PC-3 (cell line): ENCODE measurements around the gene PRTG.

ENCODE experiments used
- EZH2 ChIP-seq: fragments of 300-600 bp; sonication (generic); IDR thresholded peaks from one replicate; pipeline ENCODE4 v1.6.1; 2017; ENCODE audit warnings: antibody characterized with exemption, mild to moderate bottlenecking, low read length; ENCODE audit not compliant: unreplicated experiment
- EZH2phosphoT487 ChIP-seq: fragments of 300-600 bp; sonication (generic); IDR thresholded peaks from 2 replicates; pipeline ENCODE4 v1.6.1; 2018; ENCODE audit warnings: mild to moderate bottlenecking, antibody characterized with exemption, low read length, borderline replicate concordance
- TF ChIP-seq, protein P1 (sequence below): fragments of 300-600 bp; sonication (generic); conservative IDR thresholded peaks from 2 replicates; pipeline ENCODE4 v1.5.1; 2017; ENCODE audit warnings: antibody characterized with exemption, low read depth, mild to moderate bottlenecking, low read length

DNA sequence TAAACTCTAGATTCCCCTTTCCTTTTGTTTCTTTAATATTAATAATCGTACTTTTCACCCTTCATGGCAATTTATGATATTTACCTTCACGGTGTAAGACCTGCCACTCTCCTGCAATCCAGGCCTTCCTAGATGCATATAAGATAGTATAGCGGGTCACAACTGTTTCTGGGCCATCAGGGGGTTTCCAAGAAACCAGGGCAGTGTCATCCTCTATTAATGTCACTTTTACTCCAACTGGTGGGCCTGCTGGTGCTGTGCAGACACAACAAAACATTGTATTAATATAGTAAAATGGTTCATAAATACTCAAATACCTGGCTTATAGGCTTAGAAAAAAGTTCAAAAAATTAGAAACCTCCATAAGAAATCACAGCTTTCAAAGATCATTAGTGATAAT is 105.9 kb downstream of the PRTG start:
- TF ChIP-seq, protein P1, sequence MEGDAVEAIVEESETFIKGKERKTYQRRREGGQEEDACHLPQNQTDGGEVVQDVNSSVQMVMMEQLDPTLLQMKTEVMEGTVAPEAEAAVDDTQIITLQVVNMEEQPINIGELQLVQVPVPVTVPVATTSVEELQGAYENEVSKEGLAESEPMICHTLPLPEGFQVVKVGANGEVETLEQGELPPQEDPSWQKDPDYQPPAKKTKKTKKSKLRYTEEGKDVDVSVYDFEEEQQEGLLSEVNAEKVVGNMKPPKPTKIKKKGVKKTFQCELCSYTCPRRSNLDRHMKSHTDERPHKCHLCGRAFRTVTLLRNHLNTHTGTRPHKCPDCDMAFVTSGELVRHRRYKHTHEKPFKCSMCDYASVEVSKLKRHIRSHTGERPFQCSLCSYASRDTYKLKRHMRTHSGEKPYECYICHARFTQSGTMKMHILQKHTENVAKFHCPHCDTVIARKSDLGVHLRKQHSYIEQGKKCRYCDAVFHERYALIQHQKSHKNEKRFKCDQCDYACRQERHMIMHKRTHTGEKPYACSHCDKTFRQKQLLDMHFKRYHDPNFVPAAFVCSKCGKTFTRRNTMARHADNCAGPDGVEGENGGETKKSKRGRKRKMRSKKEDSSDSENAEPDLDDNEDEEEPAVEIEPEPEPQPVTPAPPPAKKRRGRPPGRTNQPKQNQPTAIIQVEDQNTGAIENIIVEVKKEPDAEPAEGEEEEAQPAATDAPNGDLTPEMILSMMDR = no peak
- TF ChIP-seq EZH2 (no peak), EZH2phosphoT487 (no peak)
